ENCODE data around the gene STARD13.

DNA sequence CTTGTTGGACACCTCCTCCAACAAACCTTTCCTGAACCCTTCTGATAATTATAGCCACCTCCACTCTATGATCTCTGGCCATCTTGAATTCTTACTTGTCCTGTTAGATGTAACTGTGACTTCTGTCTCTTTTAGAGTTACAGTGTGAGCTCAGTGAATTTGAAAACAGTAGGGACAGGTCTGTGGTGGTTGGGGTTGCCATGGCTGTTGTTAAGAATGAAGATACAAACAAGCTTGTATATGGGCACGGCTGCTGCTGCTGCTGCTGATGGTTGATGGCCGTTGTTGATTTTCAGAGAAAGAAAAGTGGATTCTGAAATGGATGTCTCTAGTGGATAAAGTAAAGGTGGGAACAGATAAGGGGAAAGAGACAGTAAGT is 101.5 kb downstream of the STARD13 start:
- no peak for TF ChIP-seq EP300 (IDR thresholded peaks at IDR 0.05)
- TF ChIP-seq, protein P1, sequence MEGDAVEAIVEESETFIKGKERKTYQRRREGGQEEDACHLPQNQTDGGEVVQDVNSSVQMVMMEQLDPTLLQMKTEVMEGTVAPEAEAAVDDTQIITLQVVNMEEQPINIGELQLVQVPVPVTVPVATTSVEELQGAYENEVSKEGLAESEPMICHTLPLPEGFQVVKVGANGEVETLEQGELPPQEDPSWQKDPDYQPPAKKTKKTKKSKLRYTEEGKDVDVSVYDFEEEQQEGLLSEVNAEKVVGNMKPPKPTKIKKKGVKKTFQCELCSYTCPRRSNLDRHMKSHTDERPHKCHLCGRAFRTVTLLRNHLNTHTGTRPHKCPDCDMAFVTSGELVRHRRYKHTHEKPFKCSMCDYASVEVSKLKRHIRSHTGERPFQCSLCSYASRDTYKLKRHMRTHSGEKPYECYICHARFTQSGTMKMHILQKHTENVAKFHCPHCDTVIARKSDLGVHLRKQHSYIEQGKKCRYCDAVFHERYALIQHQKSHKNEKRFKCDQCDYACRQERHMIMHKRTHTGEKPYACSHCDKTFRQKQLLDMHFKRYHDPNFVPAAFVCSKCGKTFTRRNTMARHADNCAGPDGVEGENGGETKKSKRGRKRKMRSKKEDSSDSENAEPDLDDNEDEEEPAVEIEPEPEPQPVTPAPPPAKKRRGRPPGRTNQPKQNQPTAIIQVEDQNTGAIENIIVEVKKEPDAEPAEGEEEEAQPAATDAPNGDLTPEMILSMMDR (IDR thresholded peaks at IDR 0.05), result no peak
- no peak for TF ChIP-seq POLR2AphosphoS5 (IDR thresholded peaks at IDR 0.05)
